H9 (cell line): ENCODE results near the gene TNNT2. TPM values are rescaled to one million over a fixed set of nuclear protein-coding genes. Genes with fewer than 3 reads are reported as not detected.

ENCODE experiments used
- DNase-seq: peaks from one replicate; pipeline ENCODE4 v3.0.0-alpha.2; 2017
- H2AFZ ChIP-seq: one replicate; pipeline ENCODE4 v1.6.1; 2013; ENCODE audit warnings: mild to moderate bottlenecking, low read length, control low read depth, moderate library complexity
- H2AK5ac ChIP-seq: 2 replicates; pipeline ENCODE4 v1.6.1; 2013; ENCODE audit warnings: low read length, control low read depth, mixed read lengths; ENCODE audit not compliant: insufficient read length
- H2BK120ac ChIP-seq: one replicate; pipeline ENCODE4 v1.6.1; 2013; ENCODE audit warnings: low read depth, mild to moderate bottlenecking, low read length, control low read depth, inconsistent platforms; ENCODE audit not compliant: poor library complexity, severe bottlenecking
- H2BK12ac ChIP-seq: 2 replicates; pipeline ENCODE4 v1.6.1; 2013; ENCODE audit warnings: low read length, control low read depth, mixed read lengths, low read depth; ENCODE audit not compliant: insufficient read length
- H2BK15ac ChIP-seq: 2 replicates; pipeline ENCODE4 v1.6.1; 2013; ENCODE audit warnings: low read depth, low read length, control low read depth
- H2BK20ac ChIP-seq: one replicate; pipeline ENCODE4 v1.6.1; 2013; ENCODE audit warnings: low read depth, mild to moderate bottlenecking, low read length, control low read depth, inconsistent platforms; ENCODE audit not compliant: poor library complexity, severe bottlenecking
- H2BK5ac ChIP-seq: 2 replicates; pipeline ENCODE4 v1.6.1; 2013; ENCODE audit warnings: low read length, control low read depth, mixed read lengths; ENCODE audit not compliant: insufficient read length
- H3K14ac ChIP-seq: 2 replicates; pipeline ENCODE4 v1.6.1; 2013; ENCODE audit warnings: low read length, control low read depth; ENCODE audit not compliant: insufficient read depth
- H3K18ac ChIP-seq: 2 replicates; pipeline ENCODE4 v1.6.1; 2013; ENCODE audit warnings: low read depth, mild to moderate bottlenecking, mixed read lengths, low read length, control low read depth; ENCODE audit not compliant: insufficient read length
- H3K23ac ChIP-seq: 2 replicates; pipeline ENCODE4 v1.6.1; 2013; ENCODE audit warnings: low read length, control low read depth, mixed read lengths, low read depth; ENCODE audit not compliant: insufficient read length
- H3K23me2 ChIP-seq: 2 replicates; pipeline ENCODE4 v1.6.1; 2013; ENCODE audit warnings: low read depth, mild to moderate bottlenecking, mixed read lengths, low read length, control low read depth; ENCODE audit not compliant: insufficient read length, poor library complexity, severe bottlenecking
- H3K27ac ChIP-seq: 2 replicates; pipeline ENCODE4 v1.5.1; 2013; ENCODE audit warnings: low read length, control low read depth, mixed read lengths, low read depth; ENCODE audit not compliant: insufficient read length
- H3K27me3 ChIP-seq: 2 replicates; pipeline ENCODE4 v1.6.1; 2013; ENCODE audit warnings: low read length, control low read depth, inconsistent platforms; ENCODE audit not compliant: insufficient read depth
- H3K4ac ChIP-seq: 2 replicates; pipeline ENCODE4 v1.6.1; 2013; ENCODE audit warnings: low read depth, mild to moderate bottlenecking, control low read depth, inconsistent platforms, low read length, moderate library complexity
- H3K4me1 ChIP-seq: 2 replicates; pipeline ENCODE4 v1.6.1; 2013; ENCODE audit warnings: low read length, control low read depth, inconsistent platforms; ENCODE audit not compliant: insufficient read depth
- H3K4me2 ChIP-seq: 2 replicates; pipeline ENCODE4 v1.6.1; 2013; ENCODE audit warnings: low read length, control low read depth, mixed read lengths; ENCODE audit not compliant: insufficient read length, insufficient read depth
- H3K56ac ChIP-seq: 2 replicates; pipeline ENCODE4 v1.6.1; 2013; ENCODE audit warnings: low read depth, mild to moderate bottlenecking, mixed read lengths, low read length, control low read depth; ENCODE audit not compliant: insufficient read length
- H3K79me1 ChIP-seq: 2 replicates; pipeline ENCODE4 v1.6.1; 2013; ENCODE audit warnings: low read depth, mild to moderate bottlenecking, moderate library complexity, low read length, control low read depth, inconsistent platforms; ENCODE audit not compliant: insufficient read depth, poor library complexity, severe bottlenecking
- H3K79me2 ChIP-seq: 2 replicates; pipeline ENCODE4 v1.6.1; 2013; ENCODE audit warnings: low read length, control low read depth, inconsistent platforms; ENCODE audit not compliant: insufficient read depth
- H3K9ac ChIP-seq: 2 replicates; pipeline ENCODE4 v1.6.1; 2013; ENCODE audit warnings: low read length, control low read depth, mixed read lengths; ENCODE audit not compliant: insufficient read length; ENCODE audit errors: extremely low read depth
- H3K9me3 ChIP-seq: one replicate; pipeline ENCODE4 v1.6.1; 2013; ENCODE audit warnings: low read depth, low read length, inconsistent platforms; ENCODE audit not compliant: control insufficient read depth
- H3T11ph ChIP-seq: one replicate; pipeline ENCODE4 v1.6.1; 2013; ENCODE audit warnings: mild to moderate bottlenecking, low read length, control low read depth, inconsistent platforms
- H4K20me1 ChIP-seq: one replicate; pipeline ENCODE4 v1.6.1; 2013; ENCODE audit not compliant: control insufficient read depth, insufficient read length, insufficient read depth
- H4K5ac ChIP-seq: 2 replicates; pipeline ENCODE4 v1.6.1; 2013; ENCODE audit warnings: low read depth, mild to moderate bottlenecking, mixed read lengths, low read length, control low read depth; ENCODE audit not compliant: insufficient read length
- H4K8ac ChIP-seq: replicated peaks from 2 replicates; pipeline ENCODE4 v1.6.1; 2013; ENCODE audit warnings: low read length, control low read depth, mixed read lengths, low read depth; ENCODE audit not compliant: insufficient read length
- H4K91ac ChIP-seq: 2 replicates; pipeline ENCODE4 v1.6.1; 2013; ENCODE audit warnings: low read depth, mild to moderate bottlenecking, moderate library complexity, mixed read lengths, low read length, control low read depth; ENCODE audit not compliant: insufficient read length
- H3K27ac Mint-ChIP-seq, 3 experiments: 2 replicates in 2 of 3; 3 replicates in 1 of 3; pipeline ENCODE4 v1.8.0; 2020 to 2021; ENCODE audit warnings: mixed read lengths in 3 of 3, mild to moderate bottlenecking in 1 of 3, moderate library complexity in 1 of 3
- H3K27me3 Mint-ChIP-seq: 2 replicates; pipeline ENCODE4 v1.8.0; 2021; ENCODE audit warnings: low read depth, mild to moderate bottlenecking, moderate library complexity, mixed read lengths
- H3K36me3 Mint-ChIP-seq, 3 experiments: 2 replicates in 2 of 3; 3 replicates in 1 of 3; pipeline ENCODE4 v1.8.0; 2020 to 2021; ENCODE audit warnings: low read depth in 3 of 3, mixed read lengths in 3 of 3; ENCODE audit not compliant: insufficient read depth in 1 of 3
- H3K4me1 Mint-ChIP-seq, 2 experiments: 2 replicates each; pipeline ENCODE4 v1.8.0; 2020; ENCODE audit warnings: mixed read lengths in 2 of 2
- H3K4me3 Mint-ChIP-seq, 2 experiments: 2 replicates in 1 of 2; 3 replicates in 1 of 2; pipeline ENCODE4 v1.8.0; 2020 to 2021; ENCODE audit warnings: mild to moderate bottlenecking in 2 of 2, mixed read lengths in 2 of 2, moderate library complexity in 1 of 2
- H3K9me3 Mint-ChIP-seq, 2 experiments: 2 replicates in 1 of 2; 3 replicates in 1 of 2; pipeline ENCODE4 v1.8.0; 2020; ENCODE audit warnings: mild to moderate bottlenecking in 2 of 2, mixed read lengths in 2 of 2, moderate library complexity in 1 of 2
- WGBS: extraction: QIAGEN DNeasy Blood & Tissue Kit; methylation state at CpG from one replicate; pipeline ENCODE4 v1.1.7; 2013; ENCODE audit warnings: missing lambda C conversion rate, low lambda C conversion rate, mixed read lengths; ENCODE audit not compliant: insufficient read length; ENCODE audit errors: extremely low coverage; 5-methylcytosine and 5-hydroxymethylcytosine counted together
- total RNA-seq: library from RNA; stranded (reverse); gene quantifications from 2 replicates; pipeline ENCODE4 v1.2.1, GENCODE V29; 2021
- TF ChIP-seq, protein P1 (sequence below): fragments of 200-600 bp; sonication (generic); conservative IDR thresholded peaks from 3 replicates; pipeline ENCODE4 v1.8.0; 2021; ENCODE audit warnings: antibody characterized with exemption, mild to moderate bottlenecking

TNNT2 gene
- total RNA-seq, 1 experiment from 2014 or later = 8.6 TPM

GRCh38 chr1:201356236-201356635, 21.2 kb downstream of the TNNT2 start:
- no peak overlapping the region for H4K5ac ChIP-seq
- no peaks in the 10 kb centered on the region for H3K27me3 ChIP-seq
- Mint-ChIP-seq H3K4me3 (no peak overlapping the region), H3K9me3 (no peaks in the 10 kb centered on the region), H3K36me3 (no peaks in the 10 kb centered on the region), H3K27ac (no peak overlapping the region; a peak in 1 of 7 replicates), H3K4me1 (peaks cover 6 to 19% of the 10 kb centered on the region in 2 experiments), H3K27me3 (no peaks in the 10 kb centered on the region; the same call in none of the 2 replicates)
- no peaks in the 10 kb centered on the region for H3K79me1 ChIP-seq
- H2BK15ac ChIP-seq = no peak overlapping the region
- no peak overlapping the region for H2BK12ac ChIP-seq
- no peak overlapping the region for H3K14ac ChIP-seq
- TF ChIP-seq, protein P1, sequence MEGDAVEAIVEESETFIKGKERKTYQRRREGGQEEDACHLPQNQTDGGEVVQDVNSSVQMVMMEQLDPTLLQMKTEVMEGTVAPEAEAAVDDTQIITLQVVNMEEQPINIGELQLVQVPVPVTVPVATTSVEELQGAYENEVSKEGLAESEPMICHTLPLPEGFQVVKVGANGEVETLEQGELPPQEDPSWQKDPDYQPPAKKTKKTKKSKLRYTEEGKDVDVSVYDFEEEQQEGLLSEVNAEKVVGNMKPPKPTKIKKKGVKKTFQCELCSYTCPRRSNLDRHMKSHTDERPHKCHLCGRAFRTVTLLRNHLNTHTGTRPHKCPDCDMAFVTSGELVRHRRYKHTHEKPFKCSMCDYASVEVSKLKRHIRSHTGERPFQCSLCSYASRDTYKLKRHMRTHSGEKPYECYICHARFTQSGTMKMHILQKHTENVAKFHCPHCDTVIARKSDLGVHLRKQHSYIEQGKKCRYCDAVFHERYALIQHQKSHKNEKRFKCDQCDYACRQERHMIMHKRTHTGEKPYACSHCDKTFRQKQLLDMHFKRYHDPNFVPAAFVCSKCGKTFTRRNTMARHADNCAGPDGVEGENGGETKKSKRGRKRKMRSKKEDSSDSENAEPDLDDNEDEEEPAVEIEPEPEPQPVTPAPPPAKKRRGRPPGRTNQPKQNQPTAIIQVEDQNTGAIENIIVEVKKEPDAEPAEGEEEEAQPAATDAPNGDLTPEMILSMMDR = no peak
- no peak for DNase-seq
- no peak overlapping the region for H3K27ac ChIP-seq
- H3K4me1 ChIP-seq = no peaks in the 10 kb centered on the region
- no peak overlapping the region for H3K4ac ChIP-seq
- H2AK5ac ChIP-seq = no peak overlapping the region
- no peak overlapping the region for H3K23ac ChIP-seq
- no peak overlapping the region for H4K8ac ChIP-seq
- no peak overlapping the region for H2BK5ac ChIP-seq
- no peak overlapping the region for H3K4me2 ChIP-seq
- H3K23me2 ChIP-seq = no peaks in the 10 kb centered on the region
- no peak overlapping the region for H4K91ac ChIP-seq
- H4K20me1 ChIP-seq = no peaks in the 10 kb centered on the region
- no peaks in the 10 kb centered on the region for H3K79me2 ChIP-seq
- no peak overlapping the region for H3K18ac ChIP-seq
- WGBS = no CpG with 5 or more reads among the region's 5 CpGs
- no peak overlapping the region for H3K56ac ChIP-seq
- no peak overlapping the region for H3K9ac ChIP-seq
- no peak overlapping the region for H3T11ph ChIP-seq
- no peaks in the 10 kb centered on the region for H3K9me3 ChIP-seq
- H2AFZ ChIP-seq = no peak overlapping the region
- no peak overlapping the region for H2BK20ac ChIP-seq
- no peak overlapping the region for H2BK120ac ChIP-seq
